T-helper 22 cell (primary cell): Measurements from ENCODE around the gene POLR1B.
"Not testable (repeated sequence)": the region's sequence is repeated elsewhere in the genome, so short reads cannot be mapped to it uniquely, and the experiment has no call there.

Source experiments
- DNase-seq: peaks from one replicate; pipeline ENCODE4 v3.0.0-alpha.2; 2020; ENCODE audit warnings: low read depth

The POLR1B gene

DNA sequence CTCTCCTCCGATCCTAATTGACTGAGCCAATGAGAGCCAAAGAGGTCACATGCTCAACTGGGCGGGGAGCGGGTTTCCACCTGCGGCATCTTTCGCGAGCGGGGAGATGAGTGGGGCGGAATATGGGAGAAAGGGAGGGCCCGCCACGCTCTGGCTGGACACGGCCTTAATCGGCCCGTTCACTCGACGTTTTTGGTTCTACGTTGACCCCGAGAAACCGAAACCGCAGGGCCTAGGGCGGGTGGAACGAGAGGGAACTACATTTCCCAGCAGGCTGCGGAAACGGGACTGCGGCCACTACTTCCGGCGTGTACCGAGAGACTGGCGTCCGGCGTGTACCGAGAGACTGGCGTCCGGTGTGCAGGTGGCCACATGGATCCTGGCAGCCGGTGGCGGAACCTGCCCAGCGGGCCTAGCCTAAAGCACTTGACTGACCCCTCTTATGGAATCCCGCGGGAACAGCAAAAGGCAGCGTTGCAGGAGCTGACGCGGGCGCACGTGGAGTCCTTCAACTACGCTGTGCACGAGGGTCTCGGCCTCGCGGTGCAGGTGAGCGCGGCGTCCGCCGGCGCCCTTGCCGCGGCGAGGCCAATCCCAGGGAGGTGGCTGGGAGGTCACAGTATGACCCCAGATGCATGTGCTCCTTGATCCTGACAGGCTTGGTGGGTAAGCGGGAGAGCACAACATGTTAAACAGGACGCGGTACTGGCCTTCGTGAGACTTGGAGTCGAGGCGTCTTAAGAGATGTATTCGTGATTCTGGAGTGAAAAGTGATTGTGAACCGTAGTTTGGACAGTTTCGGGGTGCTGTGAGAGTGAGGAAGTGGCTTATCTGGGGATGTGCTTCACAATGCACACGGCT lies at the start of gene POLR1B:
POLR1B (plus strand) TSS at position 343 of the 861 bp plus-strand sequence; CDS start at position 373, 30 bp downstream.
- peak; percentile 61 for DNase-seq

- DNase-seq = no peak
Observed at GRCh38 chr2:112493048-112493447, 49.2 kb upstream of the POLR1B start.

GRCh38 chr2:112493858-112494648 lies 48.2 kb upstream of the POLR1B start:
- DNase-seq = no peak

DNA sequence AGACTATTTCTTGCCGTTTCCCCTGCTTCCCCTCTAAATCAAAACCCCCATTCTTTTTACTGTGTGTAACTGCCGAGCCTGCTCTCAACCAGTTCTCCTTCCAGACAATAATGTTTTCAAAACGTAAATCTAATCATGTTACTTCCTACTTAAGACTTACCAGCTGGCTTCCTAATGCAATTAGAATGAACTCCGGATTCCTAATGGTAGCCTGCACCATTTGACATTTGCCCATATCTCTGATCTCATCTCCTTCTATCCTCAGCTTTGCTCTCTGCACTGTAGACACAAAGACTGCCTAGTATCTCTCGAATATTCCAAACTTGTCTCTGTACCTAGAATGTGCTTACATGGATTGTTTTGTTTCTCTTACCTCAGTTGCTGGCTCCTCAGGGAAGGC lies 47.4 kb upstream of the POLR1B start:
- DNase-seq = no peak

- not testable (repeated sequence) for DNase-seq
Observed at GRCh38 chr2:112495878-112496277, 46.4 kb upstream of the POLR1B start.

GRCh38 chr2:112500850-112501484 lies 41.3 kb upstream of the POLR1B start:
- DNase-seq = peak; percentile 9

- not testable (repeated sequence) for DNase-seq
Observed at GRCh38 chr2:112509239-112509998, 32.8 kb upstream of the POLR1B start.

GRCh38 chr2:112516801-112517200 lies 25.5 kb upstream of the POLR1B start:
- no peak for DNase-seq

GRCh38 chr2:112518807-112519206 lies 23.5 kb upstream of the POLR1B start:
- DNase-seq = no peak

DNA sequence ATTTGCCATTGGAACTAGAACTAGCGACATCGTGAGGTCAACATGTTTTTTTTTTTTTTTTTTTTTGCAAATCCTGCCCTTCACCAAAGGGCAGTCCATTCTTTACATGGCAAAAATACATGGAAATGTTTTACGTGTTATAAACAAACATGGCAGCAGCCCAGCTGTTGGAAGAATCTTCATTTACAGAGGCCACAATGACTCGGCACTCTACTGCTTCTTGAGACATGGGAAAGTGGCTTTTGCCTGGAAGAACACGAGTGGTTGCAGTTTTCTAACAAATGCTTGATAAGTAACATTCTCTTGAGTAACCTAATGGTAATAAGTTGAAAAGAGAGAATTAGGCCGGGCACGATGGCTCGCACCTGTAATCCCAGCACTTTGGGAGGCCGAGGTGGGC lies 22.8 kb upstream of the POLR1B start:
- no peak for DNase-seq

- no peak for DNase-seq
Observed at GRCh38 chr2:112520234-112520783, 22.0 kb upstream of the POLR1B start.

- DNase-seq = no peak
Observed at GRCh38 chr2:112523291-112523777, 18.9 kb upstream of the POLR1B start.

DNA sequence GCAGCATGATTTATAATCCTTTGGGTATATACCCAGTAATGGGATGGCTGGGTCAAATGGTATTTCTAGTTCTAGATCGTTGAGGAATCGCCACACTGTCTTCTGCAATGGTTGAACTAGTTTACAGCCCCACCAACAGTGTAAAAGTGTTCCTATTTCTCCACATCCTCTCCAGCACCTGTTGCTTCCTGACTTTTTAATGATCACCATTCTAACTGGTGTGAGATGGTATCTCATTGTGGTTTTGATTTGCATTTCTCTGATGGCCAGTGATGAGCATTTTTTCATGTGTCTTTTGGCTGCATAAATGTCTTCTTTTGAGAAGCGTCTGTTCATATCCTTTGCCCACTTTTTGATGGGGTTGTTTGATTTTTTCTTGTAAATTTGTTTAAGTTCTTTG lies 18.0 kb upstream of the POLR1B start:
- DNase-seq = not testable (repeated sequence)

DNA sequence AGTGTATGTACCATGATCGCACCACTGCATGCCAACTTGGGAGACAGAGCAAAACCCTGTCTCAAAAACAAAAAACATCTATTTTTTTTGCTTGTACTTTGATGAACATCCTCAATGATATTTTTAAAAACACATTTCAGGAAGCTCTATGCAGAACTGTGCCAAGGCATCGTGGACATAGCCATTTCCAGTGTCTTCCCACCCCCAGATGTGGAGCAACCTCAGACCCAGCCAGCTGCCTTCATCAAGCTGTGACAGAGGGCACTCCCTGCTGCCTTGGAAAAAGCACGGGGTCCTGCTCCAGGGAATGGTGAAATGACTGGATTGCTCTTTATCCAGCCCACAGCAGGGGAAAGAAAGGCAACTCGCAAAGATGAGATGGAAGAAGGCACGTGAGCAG lies 13.7 kb upstream of the POLR1B start:
- DNase-seq = no peak

DNA sequence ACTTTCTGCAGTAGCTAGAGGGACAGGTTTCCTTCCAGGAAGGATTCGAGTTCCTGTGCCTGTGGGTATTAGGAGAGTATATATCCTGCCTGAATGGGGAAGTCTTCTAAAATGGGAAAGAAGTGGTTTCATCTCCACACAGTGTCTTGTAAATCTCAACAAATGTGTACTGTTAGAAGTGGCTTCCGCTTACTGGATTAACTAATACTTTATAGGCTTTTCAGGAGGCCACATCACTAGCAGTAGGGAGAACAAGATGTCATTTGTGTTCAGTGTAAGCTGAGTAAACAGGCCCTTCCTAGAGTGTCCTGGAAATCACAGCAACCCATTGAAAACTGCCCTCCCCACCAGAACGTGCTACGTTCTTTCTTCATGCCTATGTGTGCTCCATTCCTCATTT lies 12.5 kb upstream of the POLR1B start:
- DNase-seq = no peak

GRCh38 chr2:112530728-112531127 lies 11.5 kb upstream of the POLR1B start:
- DNase-seq = no peak

GRCh38 chr2:112534826-112535225 lies 7.4 kb upstream of the POLR1B start:
- no peak for DNase-seq

DNA sequence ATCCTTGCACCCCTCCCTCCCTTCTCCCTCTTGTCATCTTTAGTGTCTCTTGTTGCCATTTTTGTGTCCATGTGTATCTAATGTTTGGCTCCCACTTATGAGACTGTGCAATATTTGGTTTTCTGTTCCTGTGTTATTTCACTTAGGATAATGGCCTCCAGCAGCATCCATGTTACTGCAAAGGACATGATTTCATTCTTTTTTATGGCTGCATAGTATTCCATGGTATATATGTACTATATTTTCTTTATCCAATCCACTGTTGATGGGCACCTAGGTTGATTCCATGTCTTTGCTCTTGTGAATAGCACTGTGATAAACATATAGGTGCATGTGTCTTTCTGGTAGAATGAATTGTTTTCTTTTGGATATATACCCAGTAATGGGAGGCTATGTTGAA lies 5.6 kb upstream of the POLR1B start:
- DNase-seq = not testable (repeated sequence)

GRCh38 chr2:112539306-112539705 lies 3.0 kb upstream of the POLR1B start:
- DNase-seq = no peak

DNA sequence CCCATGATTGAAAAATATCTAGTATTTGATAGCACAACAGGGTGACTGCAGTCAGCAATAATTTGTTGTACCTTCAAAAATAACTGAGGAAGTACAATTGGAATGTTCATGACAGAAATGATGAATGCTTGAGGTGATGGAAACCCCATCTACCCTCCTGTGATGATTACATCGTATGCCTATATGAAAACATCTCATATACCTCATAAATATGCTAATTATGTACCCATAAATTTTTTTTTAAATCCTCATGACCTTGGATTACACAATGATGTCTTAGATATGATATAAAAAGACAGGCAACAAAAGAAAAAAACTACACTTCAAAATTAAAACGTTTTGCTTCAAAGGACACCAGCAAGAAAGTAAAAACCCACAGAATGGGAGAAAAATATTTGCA lies 1.4 kb upstream of the POLR1B start:
- DNase-seq = no peak
